ENCODE measurements around the gene FBXL20. TPM values are rescaled to one million over a fixed set of nuclear protein-coding genes. Genes with fewer than 3 reads are reported as not detected.

Gene FBXL20
- total RNA-seq, 2 donors from 2014 or later: 15.6 to 18.1 TPM

- no peak overlapping the region for H3K9ac ChIP-seq (ENCODE audit: extremely low read depth, low read length, poor library complexity, severe bottlenecking)
- no peak overlapping the region for H3K27ac Mint-ChIP-seq
- no peaks in the 10 kb centered on the region for H3K9me3 Mint-ChIP-seq
- H3K4me1 ChIP-seq (ENCODE audit: control insufficient read depth, insufficient read depth, low read length): peaks cover 4% of the 10 kb centered on the region
- no peak overlapping the region for H3K4me3 ChIP-seq (ENCODE audit: low read length)
- 78 to 82% methylated on average over 13 to 16 of the region's 16 CpGs for WGBS, 2 experiments (ENCODE audit: insufficient coverage in 1 of 2, insufficient read length in 1 of 2)
- H3K36me3 Mint-ChIP-seq (ENCODE audit: low read depth): no peaks in the 10 kb centered on the region
- DNase-seq: peak; percentile 76
- no peaks in the 10 kb centered on the region for H3K36me3 ChIP-seq (ENCODE audit: control insufficient read depth, insufficient read depth, low read length)
- H3K4me1 Mint-ChIP-seq: peaks cover 6% of the 10 kb centered on the region
- H3K4me3 Mint-ChIP-seq: no peak overlapping the region
- H3K27me3 Mint-ChIP-seq (ENCODE audit: insufficient read depth): peaks cover 62% of the 10 kb centered on the region
- TF ChIP-seq CTCF (conservative IDR thresholded peaks at IDR 0.05): peak; percentile 23
- peaks cover 41% of the 10 kb centered on the region for H3K27me3 ChIP-seq (ENCODE audit: control insufficient read depth, insufficient read depth, low read length, poor library complexity, severe bottlenecking)
- no peak overlapping the region for H3K27ac ChIP-seq (ENCODE audit: low read depth, low read length)
- no peaks in the 10 kb centered on the region for H3K9me3 ChIP-seq (ENCODE audit: control insufficient read depth, low read length)
Observed at GRCh38 chr17:39212841-39213480, 188.5 kb downstream of the FBXL20 start.

- Mint-ChIP-seq H3K4me1 (peaks cover 6% of the 10 kb centered on the region), H3K9me3 (no peaks in the 10 kb centered on the region), H3K36me3 (ENCODE audit: low read depth) (no peaks in the 10 kb centered on the region), H3K27ac (no peak overlapping the region), H3K4me3 (no peak overlapping the region), H3K27me3 (ENCODE audit: insufficient read depth) (peaks cover 56% of the 10 kb centered on the region)
- Histone ChIP-seq H3K9me3 (ENCODE audit: control insufficient read depth, low read length) (no peaks in the 10 kb centered on the region), H3K27ac (ENCODE audit: low read depth, low read length) (no peak overlapping the region), H3K9ac (ENCODE audit: extremely low read depth, low read length, poor library complexity, severe bottlenecking) (no peak overlapping the region), H3K36me3 (ENCODE audit: control insufficient read depth, insufficient read depth, low read length) (no peaks in the 10 kb centered on the region), H3K4me3 (ENCODE audit: low read length) (no peak overlapping the region), H3K27me3 (ENCODE audit: control insufficient read depth, insufficient read depth, low read length, poor library complexity, severe bottlenecking) (peaks cover 34% of the 10 kb centered on the region), H3K4me1 (ENCODE audit: control insufficient read depth, insufficient read depth, low read length) (peaks cover 4% of the 10 kb centered on the region)
- 92% methylated on average over 7 to 11 of the region's 11 CpGs for WGBS, 2 experiments (ENCODE audit: insufficient coverage in 1 of 2, insufficient read length in 1 of 2)
- TF ChIP-seq CTCF (conservative IDR thresholded peaks at IDR 0.05): no peak
- DNase-seq: peak; percentile 47
Observed at GRCh38 chr17:39212195-39212810, 189.1 kb downstream of the FBXL20 start.

GRCh38 chr17:39210093-39210434, 191.4 kb downstream of the FBXL20 start:
- H3K9me3 ChIP-seq (ENCODE audit: control insufficient read depth, low read length): no peaks in the 10 kb centered on the region
- H3K4me3 ChIP-seq (ENCODE audit: low read length): no peak overlapping the region
- H3K27me3 ChIP-seq (ENCODE audit: control insufficient read depth, insufficient read depth, low read length, poor library complexity, severe bottlenecking): peaks cover 20% of the 10 kb centered on the region
- Mint-ChIP-seq H3K27me3 (ENCODE audit: insufficient read depth) (peaks cover 34% of the 10 kb centered on the region), H3K4me1 (peaks cover 9% of the 10 kb centered on the region), H3K27ac (no peak overlapping the region), H3K36me3 (ENCODE audit: low read depth) (peaks cover 1% of the 10 kb centered on the region), H3K4me3 (peak overlapping the region; percentile 42), H3K9me3 (no peaks in the 10 kb centered on the region)
- WGBS, 2 experiments (ENCODE audit: insufficient coverage in 1 of 2, insufficient read length in 1 of 2): 23 to 58% methylated on average over 6 to 22 of the region's 22 CpGs
- H3K36me3 ChIP-seq (ENCODE audit: control insufficient read depth, insufficient read depth, low read length): peaks cover under 1% of the 10 kb centered on the region
- TF ChIP-seq CTCF (conservative IDR thresholded peaks at IDR 0.05): no peak
- H3K4me1 ChIP-seq (ENCODE audit: control insufficient read depth, insufficient read depth, low read length): peaks cover 4% of the 10 kb centered on the region
- no peak for DNase-seq
- no peak overlapping the region for H3K27ac ChIP-seq (ENCODE audit: low read depth, low read length)
- no peak overlapping the region for H3K9ac ChIP-seq (ENCODE audit: extremely low read depth, low read length, poor library complexity, severe bottlenecking)

All from endodermal cell (in vitro differentiated cells).